Fibroblast of mammary gland (primary cell): ENCODE data around the gene SSRP1.
"Not testable (repeated sequence)": the region's sequence is repeated elsewhere in the genome, so short reads cannot be mapped to it uniquely, and the experiment has no call there.

Source experiments
- DNase-seq: peaks from one replicate; pipeline ENCODE4 v3.0.0-alpha.2; 2010; ENCODE audit warnings: low read depth
- H3K4me3 ChIP-seq: 2 replicates; pipeline ENCODE4 v1.5.1; 2011; ENCODE audit warnings: low read depth, mild to moderate bottlenecking, low read length, moderate library complexity; ENCODE audit not compliant: control insufficient read depth
- TF ChIP-seq, protein P1 (sequence below): conservative IDR thresholded peaks from 2 replicates; pipeline ENCODE4 v1.5.1; 2011; ENCODE audit warnings: low read depth, low read length, inconsistent platforms; ENCODE audit not compliant: control insufficient read depth, insufficient read depth

Gene SSRP1

DNA sequence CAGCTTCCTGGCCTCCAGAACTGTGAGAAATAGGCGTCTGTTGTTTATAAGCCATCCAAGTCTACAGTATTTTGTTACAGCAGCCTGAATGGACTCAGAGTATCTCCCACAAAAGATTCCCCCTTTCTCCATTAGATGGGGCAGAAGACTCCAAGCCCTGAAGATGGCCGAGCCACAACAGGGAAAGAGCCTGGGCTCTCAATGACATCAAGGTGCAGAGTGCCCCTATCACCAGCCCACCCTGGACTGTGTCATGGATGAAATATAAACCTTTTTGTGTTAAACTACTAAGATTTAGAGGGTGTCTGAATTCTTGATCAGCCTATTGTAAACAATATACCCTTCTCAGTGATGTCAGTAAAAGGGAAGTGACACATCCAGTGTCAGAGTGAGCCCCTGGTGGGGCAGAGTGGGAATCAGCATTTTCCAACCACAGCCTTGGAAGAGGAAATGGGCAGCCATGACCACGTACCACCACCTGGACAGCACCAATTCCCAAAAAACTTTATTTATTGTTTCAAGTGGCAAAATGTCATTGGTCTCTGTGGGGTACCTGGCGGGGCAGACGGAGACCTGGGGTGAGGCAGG lies 36.4 kb downstream of the SSRP1 start:
- DNase-seq, result no peak
- no peak overlapping the region for H3K4me3 ChIP-seq
- TF ChIP-seq, protein P1, sequence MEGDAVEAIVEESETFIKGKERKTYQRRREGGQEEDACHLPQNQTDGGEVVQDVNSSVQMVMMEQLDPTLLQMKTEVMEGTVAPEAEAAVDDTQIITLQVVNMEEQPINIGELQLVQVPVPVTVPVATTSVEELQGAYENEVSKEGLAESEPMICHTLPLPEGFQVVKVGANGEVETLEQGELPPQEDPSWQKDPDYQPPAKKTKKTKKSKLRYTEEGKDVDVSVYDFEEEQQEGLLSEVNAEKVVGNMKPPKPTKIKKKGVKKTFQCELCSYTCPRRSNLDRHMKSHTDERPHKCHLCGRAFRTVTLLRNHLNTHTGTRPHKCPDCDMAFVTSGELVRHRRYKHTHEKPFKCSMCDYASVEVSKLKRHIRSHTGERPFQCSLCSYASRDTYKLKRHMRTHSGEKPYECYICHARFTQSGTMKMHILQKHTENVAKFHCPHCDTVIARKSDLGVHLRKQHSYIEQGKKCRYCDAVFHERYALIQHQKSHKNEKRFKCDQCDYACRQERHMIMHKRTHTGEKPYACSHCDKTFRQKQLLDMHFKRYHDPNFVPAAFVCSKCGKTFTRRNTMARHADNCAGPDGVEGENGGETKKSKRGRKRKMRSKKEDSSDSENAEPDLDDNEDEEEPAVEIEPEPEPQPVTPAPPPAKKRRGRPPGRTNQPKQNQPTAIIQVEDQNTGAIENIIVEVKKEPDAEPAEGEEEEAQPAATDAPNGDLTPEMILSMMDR, result no peak

DNA sequence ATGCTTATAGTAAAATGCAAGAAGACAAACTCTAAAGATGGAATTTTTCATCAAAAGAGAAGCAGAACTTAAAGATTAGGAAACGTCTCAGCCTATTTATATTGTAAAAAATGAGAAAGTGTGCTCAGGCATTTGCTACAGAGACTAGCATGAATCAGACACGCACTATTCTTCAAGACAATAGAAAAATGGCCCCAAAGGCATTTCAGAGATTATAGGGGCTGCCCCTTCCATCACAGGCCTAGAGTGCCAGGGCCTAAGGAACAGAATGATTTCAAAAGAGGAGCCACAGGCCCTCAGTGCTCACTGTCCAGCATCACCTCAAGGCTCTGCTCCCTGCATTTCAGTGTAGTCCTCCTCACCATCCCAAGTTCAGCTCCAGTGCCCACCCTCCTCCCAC lies 38.5 kb downstream of the SSRP1 start:
- DNase-seq, result no peak
- TF ChIP-seq, protein P1, result no peak
- H3K4me3 ChIP-seq, result no peak overlapping the region

DNA sequence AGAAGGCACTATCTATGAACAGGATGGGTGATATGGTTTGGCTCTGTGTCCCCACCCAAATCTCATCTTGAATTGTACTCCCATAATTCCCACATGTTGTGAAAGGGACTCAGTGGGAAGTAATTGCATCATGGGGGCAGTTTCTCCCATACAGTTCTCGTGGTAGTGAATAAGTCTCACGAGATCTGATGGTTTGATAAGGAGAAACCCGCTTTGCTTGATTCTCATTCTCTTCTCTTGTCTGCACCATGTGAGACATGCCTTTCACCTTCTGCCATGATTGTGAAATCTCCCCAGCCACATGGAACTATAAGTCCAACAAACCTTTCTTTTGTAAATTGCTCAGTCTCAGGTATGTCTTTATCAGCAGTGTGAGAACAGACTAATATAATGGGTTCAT lies 39.5 kb downstream of the SSRP1 start:
- DNase-seq, result not testable (repeated sequence)

DNA sequence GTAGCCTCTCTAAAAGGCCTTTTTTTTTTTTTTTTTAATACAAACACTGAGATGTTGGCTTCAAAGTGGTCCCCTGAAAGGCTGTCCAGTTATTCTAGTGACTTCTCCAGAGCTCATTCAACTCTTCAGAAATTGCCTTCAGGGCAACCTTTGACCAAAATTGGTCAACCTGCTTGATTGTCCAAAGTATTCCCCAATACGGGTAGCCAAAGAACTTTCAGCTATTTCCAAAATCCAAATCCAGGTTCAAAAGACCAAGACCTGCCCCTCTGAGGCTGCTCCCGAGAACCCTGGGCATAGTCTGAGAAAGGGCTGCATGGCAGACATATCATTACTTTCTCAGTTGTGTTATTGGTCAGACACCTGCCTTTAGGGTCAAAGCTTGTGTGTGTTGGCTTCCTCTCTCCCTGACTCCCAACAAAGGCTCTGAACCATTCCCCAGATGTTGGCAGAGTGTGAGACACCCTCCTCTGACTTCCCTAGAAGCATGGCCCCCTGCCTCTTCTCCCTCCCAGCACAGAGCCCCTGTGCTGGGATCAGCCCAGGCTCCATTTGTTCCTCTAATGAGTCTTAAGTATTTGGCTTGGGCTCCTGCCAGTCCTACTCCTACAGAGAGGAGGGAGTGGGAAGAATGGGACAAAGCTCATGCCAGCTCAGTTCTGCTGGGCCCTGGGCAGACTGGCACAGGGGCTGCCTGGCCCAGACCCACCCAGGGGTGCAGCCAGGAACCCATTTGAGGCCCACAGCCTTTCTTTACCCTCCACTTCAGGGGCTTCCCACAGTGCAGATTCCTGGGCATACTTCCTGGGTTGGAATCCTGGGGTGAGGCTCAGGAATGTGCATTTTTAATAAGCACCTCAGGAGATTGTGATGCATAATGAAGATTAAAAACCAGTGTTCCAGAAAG lies 41.2 kb downstream of the SSRP1 start:
- peak; percentile 59 for DNase-seq
- H3K4me3 ChIP-seq, result no peak overlapping the region

More for the DNA sequence above, 39.5 kb downstream of the SSRP1 start:
- not testable (repeated sequence) for H3K4me3 ChIP-seq

DNA sequence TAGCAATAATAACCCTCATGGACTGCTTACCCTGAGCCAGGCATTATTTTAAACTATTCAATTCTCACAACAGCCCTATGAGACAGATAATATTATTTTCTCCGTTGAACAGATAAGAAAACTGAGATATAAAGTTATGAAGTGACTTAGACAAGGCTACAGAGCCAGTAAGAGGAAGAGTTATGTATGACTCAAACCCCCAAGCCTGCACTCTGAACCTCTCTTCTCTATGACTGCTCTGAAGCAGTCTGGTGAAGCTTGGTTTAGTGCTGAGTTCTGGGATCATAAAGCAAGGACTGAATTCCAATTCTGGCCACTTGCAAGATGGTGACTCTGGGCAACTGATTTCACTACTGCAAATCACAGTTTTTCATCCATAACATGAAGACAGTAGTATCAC lies 45.4 kb downstream of the SSRP1 start:
- H3K4me3 ChIP-seq, result no peak overlapping the region
- peak; percentile 68 for DNase-seq
- TF ChIP-seq, protein P1, result no peak

More for the DNA sequence above, 41.2 kb downstream of the SSRP1 start:
- TF ChIP-seq, protein P1, result no peak

DNA sequence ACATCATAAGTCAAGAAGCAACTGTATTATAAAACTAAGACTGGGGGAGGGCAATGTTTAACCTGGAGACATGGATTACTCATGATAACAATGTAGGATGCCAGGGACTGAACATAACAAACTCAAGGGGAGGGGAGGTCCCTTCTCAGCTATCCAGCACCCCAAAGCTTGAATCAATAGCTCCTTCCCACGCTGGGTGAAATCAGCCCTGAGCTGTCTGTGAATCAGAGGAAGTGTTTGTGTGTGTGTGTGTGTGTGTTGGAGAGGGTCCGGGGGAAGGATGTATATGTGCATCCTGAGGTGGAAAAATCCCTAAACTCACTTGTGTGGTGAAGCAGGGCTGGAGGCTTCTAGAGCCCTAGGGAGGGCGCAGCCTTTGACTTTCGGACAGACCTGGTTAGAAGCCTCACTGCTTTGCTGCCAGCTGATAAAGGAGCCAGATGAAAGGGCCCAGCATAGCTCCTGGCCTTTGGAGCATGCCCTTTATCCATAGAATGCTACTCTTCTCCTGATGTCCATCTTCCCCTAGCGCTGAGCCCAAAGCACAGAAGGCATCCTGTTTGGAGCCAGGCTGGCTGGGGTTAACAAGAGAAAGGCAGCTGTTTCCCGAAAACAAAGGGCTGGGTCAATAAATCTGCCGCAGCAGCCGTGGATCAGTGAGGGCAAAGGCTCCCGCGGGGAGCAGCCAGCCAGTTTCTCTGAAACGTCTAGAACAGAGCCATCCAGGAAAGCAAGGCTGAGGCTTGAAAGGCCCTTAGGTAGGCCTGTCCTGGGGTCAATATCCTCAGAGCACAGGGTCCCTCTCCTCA lies 46.7 kb downstream of the SSRP1 start:
- TF ChIP-seq, protein P1, result no peak
- peak; percentile 96 for DNase-seq
- H3K4me3 ChIP-seq, result no peak overlapping the region
